Liver (tissue), 3 donors: ENCODE results near the gene ARHGEF2.

Experiments
- ATF3 ChIP-seq: IDR thresholded peaks from 2 replicates; pipeline ENCODE4 v1.6.1; 2016; ENCODE audit warnings: antibody characterized with exemption
- CTCF ChIP-seq: fragments of 150-350 bp; IDR thresholded peaks from 2 replicates; pipeline ENCODE4 v1.5.1; 2017; ENCODE audit warnings: improper control_type of control experiment, low read depth, low read length; ENCODE audit not compliant: missing input control
- EGR1 ChIP-seq, 2 donors: IDR thresholded peaks; 2 replicates each; pipeline ENCODE4 v1.6.1; 2016 to 2018; ENCODE audit warnings: antibody characterized with exemption in 2 of 2, low read depth in 2 of 2
- FOXA1 ChIP-seq: IDR thresholded peaks from 2 replicates; pipeline ENCODE4 v1.6.1; 2016; ENCODE audit warnings: antibody characterized with exemption
- MAX ChIP-seq: IDR thresholded peaks from 2 replicates; pipeline ENCODE4 v1.6.1; 2016; ENCODE audit warnings: antibody characterized with exemption
- RAD21 ChIP-seq, 2 donors: IDR thresholded peaks; 2 replicates each; pipeline ENCODE4 v1.6.1; 2016; ENCODE audit warnings: antibody characterized with exemption in 2 of 2, mild to moderate bottlenecking in 2 of 2
- REST ChIP-seq: IDR thresholded peaks from 2 replicates; pipeline ENCODE4 v1.6.1; 2016; ENCODE audit warnings: antibody characterized with exemption, mild to moderate bottlenecking
- RXRA ChIP-seq, 2 donors: IDR thresholded peaks; 2 replicates each; pipeline ENCODE4 v1.6.1; 2017 to 2018; ENCODE audit warnings: antibody characterized with exemption in 2 of 2, mild to moderate bottlenecking in 1 of 2
- TAF1 ChIP-seq: conservative IDR thresholded peaks from 2 replicates; pipeline ENCODE4 v1.6.1; 2016; ENCODE audit warnings: antibody characterized with exemption, mild to moderate bottlenecking
- YY1 ChIP-seq: IDR thresholded peaks from 2 replicates; pipeline ENCODE4 v1.6.1; 2016; ENCODE audit warnings: antibody characterized with exemption, mild to moderate bottlenecking
- donor health status: healthy.
- donor health status: healthy.

- TF ChIP-seq CTCF (no peak), REST (no peak), FOXA1 (no peak), TAF1 (no peak), MAX (no peak), RAD21 (IDR thresholded peaks at IDR 0.05) (no peak), RXRA (IDR thresholded peaks at IDR 0.05) (no peak), ATF3 (no peak), YY1 (no peak), EGR1 (IDR thresholded peaks at IDR 0.05; ENCODE audit: low read depth in 2 of 2) (no peak)
Observed at GRCh38 chr1:155909894-155910293, 68.5 kb downstream of the ARHGEF2 start.
